ENCODE measurements around the gene TTC33.

The TTC33 gene

GRCh38 chr5:40551496-40552491 lies 204.0 kb downstream of the TTC33 start:
- Histone ChIP-seq H3K9me3 (ENCODE audit: insufficient read depth, low read depth, low read length) (no peaks in the 10 kb centered on the region), H3K14ac (ENCODE audit: low read length) (no peak overlapping the region), H3K23ac (ENCODE audit: low read length) (no peak overlapping the region)

DNA sequence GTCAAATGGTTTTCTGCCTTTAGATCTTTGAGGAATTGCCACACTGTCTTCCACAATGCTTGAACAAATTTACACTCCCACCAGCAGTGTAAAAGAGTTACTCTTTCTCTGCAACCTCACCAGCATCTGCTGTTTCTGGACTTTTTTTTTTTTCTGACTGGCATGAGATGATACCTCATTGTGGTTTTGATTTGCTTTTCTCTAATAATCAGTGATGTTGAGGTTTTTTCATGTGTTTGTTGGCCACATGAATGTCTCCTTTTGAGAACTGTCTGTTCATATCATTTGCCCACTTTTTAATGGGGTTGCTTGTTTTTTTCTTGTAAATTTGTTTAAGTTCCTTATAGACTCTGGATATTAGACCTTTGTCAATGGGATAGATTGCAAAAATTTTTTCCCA lies 205.3 kb downstream of the TTC33 start:
- Histone ChIP-seq H2BK120ac (ENCODE audit: insufficient read depth, low read length, poor library complexity) (no peak overlapping the region), H3K18ac (ENCODE audit: low read length) (no peak overlapping the region)
- DNase-seq: no peak

More at GRCh38 chr5:40551496-40552491, 204.0 kb downstream of the TTC33 start:
- Histone ChIP-seq H2BK120ac (ENCODE audit: insufficient read depth, low read length, poor library complexity) (no peak overlapping the region), H3K4me2 (ENCODE audit: low read length) (no peak overlapping the region), H3K4me1 (ENCODE audit: control insufficient read depth in 1 of 2, insufficient read depth in 2 of 2, low read length in 2 of 2) (peaks cover 0 to 2% of the 10 kb centered on the region in 2 experiments), H2BK12ac (ENCODE audit: low read length) (no peak overlapping the region), H2BK5ac (ENCODE audit: low read depth, low read length, poor library complexity) (no peak overlapping the region), H3K18ac (ENCODE audit: low read length) (no peak overlapping the region), H3K9ac (ENCODE audit: low read length) (no peak overlapping the region), H3K4me3 (ENCODE audit: low read depth, low read length) (no peak overlapping the region), H3K27ac (ENCODE audit: low read depth, low read length) (no peak overlapping the region), H4K91ac (ENCODE audit: low read depth, low read length) (no peak overlapping the region), H3K36me3 (ENCODE audit: control insufficient read depth in 1 of 2, insufficient read depth in 2 of 2, low read length in 2 of 2) (no peaks in the 10 kb centered on the region), H4K8ac (ENCODE audit: low read depth, low read length) (peak overlapping the region; percentile 19), H3K79me2 (ENCODE audit: control insufficient read depth, insufficient read depth, low read length, poor library complexity) (no peaks in the 10 kb centered on the region), H4K12ac (ENCODE audit: low read depth, low read length) (no peak overlapping the region), H3K79me1 (ENCODE audit: low read length) (no peaks in the 10 kb centered on the region), H3K4ac (ENCODE audit: low read depth, low read length) (no peak overlapping the region), H3K27me3 (ENCODE audit: insufficient read depth, low read length) (no peaks in the 10 kb centered on the region), H2AFZ (ENCODE audit: insufficient read depth, low read length, poor library complexity) (no peak overlapping the region), H2AK5ac (ENCODE audit: low read length) (no peak overlapping the region)
- DNase-seq: peak; percentile 50 to 67
- no CpG with 5 or more reads among the region's 8 CpGs for WGBS (ENCODE audit: extremely low coverage, insufficient coverage, insufficient read length)

GRCh38 chr5:40549616-40550015 lies 206.1 kb downstream of the TTC33 start:
- H3K4ac ChIP-seq (ENCODE audit: low read depth, low read length): no peak overlapping the region
- no peak overlapping the region for H2AK5ac ChIP-seq (ENCODE audit: low read length)
- H4K91ac ChIP-seq (ENCODE audit: low read depth, low read length): no peak overlapping the region
- peaks cover 0 to 2% of the 10 kb centered on the region in 2 experiments for H3K4me1 ChIP-seq (ENCODE audit: control insufficient read depth in 1 of 2, insufficient read depth in 2 of 2, low read length in 2 of 2)
- no peaks in the 10 kb centered on the region for H3K27me3 ChIP-seq (ENCODE audit: insufficient read depth, low read length)
- H3K27ac ChIP-seq (ENCODE audit: low read depth, low read length): no peak overlapping the region
- no peak overlapping the region for H3K4me2 ChIP-seq (ENCODE audit: low read length)
- DNase-seq: peak in 1 of 2 donors; percentile 15
- H3K79me2 ChIP-seq (ENCODE audit: control insufficient read depth, insufficient read depth, low read length, poor library complexity): no peaks in the 10 kb centered on the region
- no peak overlapping the region for H3K23ac ChIP-seq (ENCODE audit: low read length)
- H3K79me1 ChIP-seq (ENCODE audit: low read length): no peaks in the 10 kb centered on the region
- H3K9ac ChIP-seq (ENCODE audit: low read length): no peak overlapping the region
- no CpG with 5 or more reads among the region's 1 CpG for WGBS (ENCODE audit: extremely low coverage, insufficient coverage, insufficient read length)
- H4K8ac ChIP-seq (ENCODE audit: low read depth, low read length): no peak overlapping the region
- no peak overlapping the region for H4K12ac ChIP-seq (ENCODE audit: low read depth, low read length)
- H2AFZ ChIP-seq (ENCODE audit: insufficient read depth, low read length, poor library complexity): no peak overlapping the region
- H2BK120ac ChIP-seq (ENCODE audit: insufficient read depth, low read length, poor library complexity): no peak overlapping the region
- H3K14ac ChIP-seq (ENCODE audit: low read length): no peak overlapping the region
- H3K9me3 ChIP-seq (ENCODE audit: insufficient read depth, low read depth, low read length): no peaks in the 10 kb centered on the region
- no peaks in the 10 kb centered on the region for H3K36me3 ChIP-seq (ENCODE audit: control insufficient read depth in 1 of 2, insufficient read depth in 2 of 2, low read length in 2 of 2)
- no peak overlapping the region for H2BK12ac ChIP-seq (ENCODE audit: low read length)
- H3K18ac ChIP-seq (ENCODE audit: low read length): no peak overlapping the region
- no peak overlapping the region for H2BK5ac ChIP-seq (ENCODE audit: low read depth, low read length, poor library complexity)
- no peak overlapping the region for H3K4me3 ChIP-seq (ENCODE audit: low read depth, low read length)

More for the DNA sequence above, 205.3 kb downstream of the TTC33 start:
- H3K4me3 ChIP-seq (ENCODE audit: low read depth, low read length): no peak overlapping the region
- peaks cover 0 to 2% of the 10 kb centered on the region in 2 experiments for H3K4me1 ChIP-seq (ENCODE audit: control insufficient read depth in 1 of 2, insufficient read depth in 2 of 2, low read length in 2 of 2)
- no peak overlapping the region for H2BK12ac ChIP-seq (ENCODE audit: low read length)
- no peaks in the 10 kb centered on the region for H3K9me3 ChIP-seq (ENCODE audit: insufficient read depth, low read depth, low read length)
- no peak overlapping the region for H3K4me2 ChIP-seq (ENCODE audit: low read length)
- no peak overlapping the region for H4K8ac ChIP-seq (ENCODE audit: low read depth, low read length)
- H3K14ac ChIP-seq (ENCODE audit: low read length): no peak overlapping the region
- H3K23ac ChIP-seq (ENCODE audit: low read length): no peak overlapping the region
- no peak overlapping the region for H2AFZ ChIP-seq (ENCODE audit: insufficient read depth, low read length, poor library complexity)
- H4K91ac ChIP-seq (ENCODE audit: low read depth, low read length): no peak overlapping the region
- H3K79me1 ChIP-seq (ENCODE audit: low read length): no peaks in the 10 kb centered on the region
- H3K79me2 ChIP-seq (ENCODE audit: control insufficient read depth, insufficient read depth, low read length, poor library complexity): no peaks in the 10 kb centered on the region
- no peak overlapping the region for H2BK5ac ChIP-seq (ENCODE audit: low read depth, low read length, poor library complexity)
- H3K36me3 ChIP-seq (ENCODE audit: control insufficient read depth in 1 of 2, insufficient read depth in 2 of 2, low read length in 2 of 2): no peaks in the 10 kb centered on the region
- no peak overlapping the region for H3K4ac ChIP-seq (ENCODE audit: low read depth, low read length)
- no peaks in the 10 kb centered on the region for H3K27me3 ChIP-seq (ENCODE audit: insufficient read depth, low read length)
- no peak overlapping the region for H3K27ac ChIP-seq (ENCODE audit: low read depth, low read length)
- no peak overlapping the region for H3K9ac ChIP-seq (ENCODE audit: low read length)
- H2AK5ac ChIP-seq (ENCODE audit: low read length): no peak overlapping the region
- no peak overlapping the region for H4K12ac ChIP-seq (ENCODE audit: low read depth, low read length)

GRCh38 chr5:40547994-40548575 lies 207.7 kb downstream of the TTC33 start:
- Histone ChIP-seq H3K27me3 (ENCODE audit: insufficient read depth, low read length) (no peaks in the 10 kb centered on the region), H3K4ac (ENCODE audit: low read depth, low read length) (no peak overlapping the region), H2BK120ac (ENCODE audit: insufficient read depth, low read length, poor library complexity) (no peak overlapping the region), H4K8ac (ENCODE audit: low read depth, low read length) (no peak overlapping the region), H4K91ac (ENCODE audit: low read depth, low read length) (no peak overlapping the region), H3K23ac (ENCODE audit: low read length) (no peak overlapping the region), H3K9ac (ENCODE audit: low read length) (no peak overlapping the region), H3K9me3 (ENCODE audit: insufficient read depth, low read depth, low read length) (no peaks in the 10 kb centered on the region), H2AK5ac (ENCODE audit: low read length) (no peak overlapping the region), H3K4me3 (ENCODE audit: low read depth, low read length) (no peak overlapping the region), H3K4me1 (ENCODE audit: control insufficient read depth in 1 of 2, insufficient read depth in 2 of 2, low read length in 2 of 2) (peaks cover 0 to 2% of the 10 kb centered on the region in 2 experiments), H4K12ac (ENCODE audit: low read depth, low read length) (no peak overlapping the region), H3K79me2 (ENCODE audit: control insufficient read depth, insufficient read depth, low read length, poor library complexity) (no peaks in the 10 kb centered on the region), H3K79me1 (ENCODE audit: low read length) (no peaks in the 10 kb centered on the region), H2BK12ac (ENCODE audit: low read length) (no peak overlapping the region), H3K36me3 (ENCODE audit: control insufficient read depth in 1 of 2, insufficient read depth in 2 of 2, low read length in 2 of 2) (no peaks in the 10 kb centered on the region), H3K18ac (ENCODE audit: low read length) (no peak overlapping the region), H3K4me2 (ENCODE audit: low read length) (no peak overlapping the region), H2BK5ac (ENCODE audit: low read depth, low read length, poor library complexity) (no peak overlapping the region), H3K27ac (ENCODE audit: low read depth, low read length) (no peak overlapping the region), H2AFZ (ENCODE audit: insufficient read depth, low read length, poor library complexity) (no peak overlapping the region), H3K14ac (ENCODE audit: low read length) (no peak overlapping the region)
- DNase-seq: no peak
- WGBS (ENCODE audit: extremely low coverage, insufficient coverage, insufficient read length): no CpG with 5 or more reads among the region's 3 CpGs

Data from trophoblast cell (in vitro differentiated cells and primary cell).